Chondrocyte (in vitro differentiated cells): ENCODE measurements around the gene SMIM31. TPM values are rescaled to one million over a fixed set of nuclear protein-coding genes. Genes with fewer than 3 reads are reported as not detected.
A peak's percentile ranks its signal among the peaks of the same experiment; 100 is the strongest.

Source experiments
- DNase-seq: peaks from one replicate; pipeline ENCODE4 v3.0.0; 2021; ENCODE audit warnings: mixed read lengths, low spot score
- H3K27ac Mint-ChIP-seq: one replicate; pipeline ENCODE4 v1.8.0; 2021; ENCODE audit warnings: mild to moderate bottlenecking, moderate library complexity, mixed read lengths; ENCODE audit not compliant: unreplicated experiment
- H3K27me3 Mint-ChIP-seq: 2 replicates; pipeline ENCODE4 v1.8.0; 2021; ENCODE audit warnings: low read depth, mixed read lengths
- H3K36me3 Mint-ChIP-seq: 2 replicates; pipeline ENCODE4 v1.8.0; 2021; ENCODE audit warnings: low read depth, mixed read lengths
- H3K4me1 Mint-ChIP-seq: 2 replicates; pipeline ENCODE4 v1.8.0; 2021; ENCODE audit warnings: low read depth, mild to moderate bottlenecking, mixed read lengths
- H3K4me3 Mint-ChIP-seq: one replicate; pipeline ENCODE4 v1.8.0; 2021; ENCODE audit warnings: mild to moderate bottlenecking, moderate library complexity, mixed read lengths; ENCODE audit not compliant: unreplicated experiment
- H3K9me3 Mint-ChIP-seq: 2 replicates; pipeline ENCODE4 v1.8.0; 2021; ENCODE audit warnings: low read depth, mixed read lengths
- CTCF ChIP-seq: fragments of 200-600 bp; sonication (generic); IDR thresholded peaks from 2 replicates; pipeline ENCODE4 v1.5.0; 2021; ENCODE audit warnings: antibody characterized with exemption, mild to moderate bottlenecking, moderate library complexity
- total RNA-seq: library from RNA; stranded (reverse); gene quantifications from 3 replicates; pipeline ENCODE4 v1.2.1, GENCODE V29; 2021

Gene SMIM31
- total RNA-seq, 1 donor from 2014 or later, result not detected

GRCh38 chr4:164779811-164780216, 25.9 kb downstream of the SMIM31 start:
- H3K4me1 Mint-ChIP-seq, result peaks cover 4% of the 10 kb centered on the region
- no peaks in the 10 kb centered on the region for H3K36me3 Mint-ChIP-seq
- DNase-seq, result no peak
- no peak overlapping the region for H3K4me3 Mint-ChIP-seq
- no peak overlapping the region for H3K27ac Mint-ChIP-seq
- H3K9me3 Mint-ChIP-seq, result no peaks in the 10 kb centered on the region
- peak; percentile 88 for TF ChIP-seq CTCF
- peaks cover 15% of the 10 kb centered on the region for H3K27me3 Mint-ChIP-seq

GRCh38 chr4:164780839-164781238, 26.9 kb downstream of the SMIM31 start:
- H3K9me3 Mint-ChIP-seq, result no peaks in the 10 kb centered on the region
- no peaks in the 10 kb centered on the region for H3K36me3 Mint-ChIP-seq
- no peak overlapping the region for H3K27ac Mint-ChIP-seq
- DNase-seq, result no peak
- peaks cover 6% of the 10 kb centered on the region for H3K27me3 Mint-ChIP-seq
- H3K4me1 Mint-ChIP-seq, result peaks cover 4% of the 10 kb centered on the region
- TF ChIP-seq CTCF, result no peak
- no peak overlapping the region for H3K4me3 Mint-ChIP-seq

DNA sequence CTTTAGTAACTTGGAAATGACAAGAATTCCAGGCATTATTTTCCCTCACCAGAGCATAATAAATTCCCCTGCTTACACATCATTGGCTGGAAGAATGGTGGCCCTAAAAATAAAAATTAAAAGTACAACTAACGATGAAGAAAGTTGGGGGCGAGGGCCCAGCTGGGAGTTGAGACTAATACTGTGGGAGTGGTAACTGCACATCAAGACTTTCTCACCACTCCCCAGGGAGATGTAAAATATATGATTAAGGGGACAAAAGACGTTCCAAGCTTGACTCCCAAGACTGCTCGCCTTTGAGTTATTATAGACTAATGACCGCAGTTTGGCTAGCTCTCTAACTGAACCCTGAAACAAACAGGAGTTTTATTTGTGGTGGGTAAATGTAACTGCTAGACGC, 30.0 kb downstream of the SMIM31 start:
- Mint-ChIP-seq H3K9me3 (no peaks in the 10 kb centered on the region), H3K36me3 (no peaks in the 10 kb centered on the region), H3K4me1 (peaks cover 4% of the 10 kb centered on the region), H3K27ac (no peak overlapping the region), H3K4me3 (no peak overlapping the region), H3K27me3 (no peaks in the 10 kb centered on the region)
- TF ChIP-seq CTCF, result no peak
- no peak for DNase-seq

DNA sequence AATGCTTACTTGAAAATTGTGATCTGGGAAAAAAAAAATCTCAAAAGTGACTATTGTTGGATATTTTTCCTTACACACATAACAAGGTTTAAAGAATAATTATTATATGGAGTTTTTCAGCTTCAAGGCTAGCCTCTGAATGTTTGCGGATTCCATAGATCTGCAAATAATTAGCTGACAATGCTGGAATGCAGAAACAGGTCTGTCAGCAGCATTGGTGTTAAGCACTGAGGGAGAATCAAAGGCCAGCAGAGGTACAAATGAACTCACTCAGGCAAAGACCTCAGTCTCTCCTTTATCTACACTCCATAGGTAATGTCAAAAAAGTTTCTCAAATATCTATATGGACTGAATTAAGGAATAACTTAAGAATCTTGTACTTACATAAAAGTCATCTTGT, 35.1 kb downstream of the SMIM31 start:
- no peak for DNase-seq
- no peak for TF ChIP-seq CTCF

DNA sequence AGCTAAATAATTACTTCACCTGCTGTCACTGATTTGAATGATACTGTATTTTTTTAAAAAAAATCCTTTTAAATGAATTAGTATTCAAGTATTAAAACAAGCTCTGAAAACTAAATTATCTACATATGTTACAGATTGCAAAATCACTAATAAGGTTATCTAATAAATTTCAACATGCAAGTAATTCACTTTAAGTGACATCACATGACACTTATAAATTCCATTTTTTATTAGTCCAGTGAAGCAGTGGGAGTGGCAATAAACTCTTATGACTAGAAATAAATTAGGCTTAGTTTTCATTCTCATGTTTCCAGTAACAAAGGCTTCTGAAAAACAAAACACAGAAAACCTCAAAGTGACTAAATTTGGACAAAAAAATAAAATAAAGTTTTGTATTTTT, 36.3 kb downstream of the SMIM31 start:
- no peak overlapping the region for H3K27ac Mint-ChIP-seq

More for the DNA sequence above, 35.1 kb downstream of the SMIM31 start:
- Mint-ChIP-seq H3K9me3 (peaks cover 6% of the 10 kb centered on the region), H3K27me3 (peaks cover 4% of the 10 kb centered on the region), H3K36me3 (no peaks in the 10 kb centered on the region), H3K27ac (no peak overlapping the region), H3K4me3 (no peak overlapping the region), H3K4me1 (no peaks in the 10 kb centered on the region)

More for the DNA sequence above, 36.3 kb downstream of the SMIM31 start:
- TF ChIP-seq CTCF, result no peak
- Mint-ChIP-seq H3K9me3 (peaks cover 6% of the 10 kb centered on the region), H3K27me3 (peaks cover 6% of the 10 kb centered on the region), H3K36me3 (no peaks in the 10 kb centered on the region), H3K4me1 (no peaks in the 10 kb centered on the region), H3K4me3 (no peak overlapping the region)
- DNase-seq, result no peak
